ENCODE results near the gene PSMC3IP. TPM values are rescaled to one million over a fixed set of nuclear protein-coding genes. Genes with fewer than 3 reads are reported as not detected.

The PSMC3IP gene
- polyA plus RNA-seq, 1 donor (not counting 4 experiments of a cell fraction or from before 2014, with no cell fraction given): 7.7 TPM

DNA sequence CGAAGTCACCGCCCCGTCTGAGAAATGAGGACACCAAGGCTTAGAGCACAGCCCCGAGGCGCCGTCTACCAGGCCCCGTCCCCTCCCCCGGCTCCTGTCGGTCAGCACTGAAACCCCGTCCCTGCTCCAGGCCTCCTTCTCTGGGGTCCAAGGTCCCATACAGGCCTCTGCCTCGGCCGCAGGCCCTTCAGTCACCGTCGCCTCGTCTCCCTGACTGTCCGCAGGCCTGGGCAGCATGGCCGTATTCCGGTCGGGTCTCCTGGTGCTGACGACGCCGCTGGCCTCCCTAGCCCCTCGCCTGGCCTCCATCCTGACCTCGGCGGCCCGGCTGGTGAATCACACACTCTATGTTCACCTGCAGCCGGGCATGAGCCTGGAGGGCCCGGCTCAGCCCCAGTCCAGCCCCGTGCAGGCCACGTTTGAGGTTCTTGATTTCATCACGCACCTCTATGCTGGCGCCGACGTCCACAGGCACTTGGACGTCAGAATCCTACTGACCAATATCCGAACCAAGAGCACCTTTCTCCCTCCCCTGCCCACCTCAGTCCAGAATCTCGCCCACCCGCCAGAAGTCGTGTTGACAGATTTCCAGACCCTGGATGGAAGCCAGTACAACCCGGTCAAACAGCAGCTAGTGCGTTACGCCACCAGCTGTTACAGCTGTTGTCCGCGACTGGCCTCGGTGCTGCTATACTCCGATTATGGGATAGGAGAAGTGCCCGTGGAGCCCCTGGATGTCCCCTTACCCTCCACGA is 15.0 kb downstream of the PSMC3IP start:
- Histone ChIP-seq H3K36me3 (ENCODE audit: control insufficient read depth in 2 of 2, extremely low read depth in 1 of 2, insufficient read depth in 2 of 2, low read length in 2 of 2) (peaks cover 10 to 28% of the 10 kb centered on the region in 2 experiments), H3K9me3 (ENCODE audit: control insufficient read depth, low read depth, low read length) (no peaks in the 10 kb centered on the region), H3K27me3 (ENCODE audit: control insufficient read depth, extremely low read depth, insufficient read depth, low read length) (no peaks in the 10 kb centered on the region), H3K79me2 (ENCODE audit: control insufficient read depth, insufficient read depth, low read length) (peaks cover 28% of the 10 kb centered on the region), H2AFZ (ENCODE audit: control insufficient read depth, low read length) (no peak overlapping the region), H3K9me1 (ENCODE audit: control insufficient read depth, extremely low read depth, insufficient read depth, low read length) (no peaks in the 10 kb centered on the region), H3K4me1 (ENCODE audit: control insufficient read depth, extremely low read depth, insufficient read depth, low read length) (peaks cover 28% of the 10 kb centered on the region), H3K4me3 (ENCODE audit: control insufficient read depth in 2 of 3, extremely low read depth in 1 of 3, insufficient read depth in 2 of 3, low read depth in 1 of 3, low read length in 3 of 3) (peak overlapping the region; percentile 78 to 97 (median 96)), H3K9ac (ENCODE audit: control insufficient read depth, extremely low read depth, insufficient read depth, low read length) (peak overlapping the region; percentile 94), H3K4me2 (ENCODE audit: control insufficient read depth, extremely low read depth, insufficient read depth, low read depth, low read length) (peak overlapping the region; percentile 83), H3K27ac (ENCODE audit: control insufficient read depth, insufficient read depth, low read length) (peak overlapping the region; percentile 88), H4K20me1 (ENCODE audit: control insufficient read depth, extremely low read depth, insufficient read depth, low read length) (no peaks in the 10 kb centered on the region)
- DNase-seq (ENCODE audit: low read depth, low spot score) (no peak), FAIRE-seq (no peak)
- dilution Hi-C loops (cut with MboI; ENCODE audit: extremely low pct_ligation_motif_present, low sequenced_read_pairs): no loop called here
- no peak for TF ChIP-seq EZH2 (IDR thresholded peaks at IDR 0.05; ENCODE audit: low read length)
- TF ChIP-seq, protein P1, sequence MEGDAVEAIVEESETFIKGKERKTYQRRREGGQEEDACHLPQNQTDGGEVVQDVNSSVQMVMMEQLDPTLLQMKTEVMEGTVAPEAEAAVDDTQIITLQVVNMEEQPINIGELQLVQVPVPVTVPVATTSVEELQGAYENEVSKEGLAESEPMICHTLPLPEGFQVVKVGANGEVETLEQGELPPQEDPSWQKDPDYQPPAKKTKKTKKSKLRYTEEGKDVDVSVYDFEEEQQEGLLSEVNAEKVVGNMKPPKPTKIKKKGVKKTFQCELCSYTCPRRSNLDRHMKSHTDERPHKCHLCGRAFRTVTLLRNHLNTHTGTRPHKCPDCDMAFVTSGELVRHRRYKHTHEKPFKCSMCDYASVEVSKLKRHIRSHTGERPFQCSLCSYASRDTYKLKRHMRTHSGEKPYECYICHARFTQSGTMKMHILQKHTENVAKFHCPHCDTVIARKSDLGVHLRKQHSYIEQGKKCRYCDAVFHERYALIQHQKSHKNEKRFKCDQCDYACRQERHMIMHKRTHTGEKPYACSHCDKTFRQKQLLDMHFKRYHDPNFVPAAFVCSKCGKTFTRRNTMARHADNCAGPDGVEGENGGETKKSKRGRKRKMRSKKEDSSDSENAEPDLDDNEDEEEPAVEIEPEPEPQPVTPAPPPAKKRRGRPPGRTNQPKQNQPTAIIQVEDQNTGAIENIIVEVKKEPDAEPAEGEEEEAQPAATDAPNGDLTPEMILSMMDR (optimal IDR thresholded peaks at IDR 0.05 in 1 of 3, IDR thresholded peaks at IDR 0.05 in 1 of 3, conservative IDR thresholded peaks at IDR 0.05 in 1 of 3; ENCODE audit: extremely low read depth in 1 of 3, insufficient read depth in 2 of 3, low read length in 3 of 3): peak in 1 of 3 experiments; percentile 10

DNA sequence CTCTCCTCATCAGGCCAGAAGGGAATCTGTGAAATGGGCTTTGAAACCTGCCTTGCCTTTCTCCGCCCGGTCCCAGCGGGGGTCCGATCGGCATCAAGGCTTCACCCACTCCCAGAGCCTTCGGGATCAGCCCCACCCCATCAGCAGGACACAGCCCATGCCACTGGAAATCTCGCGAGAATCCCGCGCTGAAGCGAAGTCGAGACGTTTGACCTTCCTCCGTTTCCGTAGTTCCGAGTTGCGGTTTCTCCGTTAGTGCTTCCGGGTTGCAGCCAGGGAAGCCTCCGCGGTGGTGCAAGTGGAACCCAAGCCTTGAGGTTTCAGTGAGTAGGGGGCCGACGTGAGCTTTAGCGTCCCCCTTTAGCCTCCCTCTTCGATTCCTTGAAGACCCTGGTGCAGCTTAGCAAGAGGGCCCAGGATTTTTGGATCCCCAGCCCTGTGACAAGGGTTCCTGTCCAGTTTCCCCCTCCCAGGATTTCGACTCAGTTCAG is 15.6 kb downstream of the PSMC3IP start, which contains the start of gene COASY:
Gene COASY, plus strand, starts transcription at position 252 of the 491 bp plus-strand sequence. CDS start 475 bp downstream, outside the sequence.
- H2AFZ ChIP-seq (ENCODE audit: control insufficient read depth, low read length): peak within 1 kb of the TSS; percentile 73

More for the DNA sequence above, 15.6 kb downstream of the PSMC3IP start, which contains the start of gene COASY:
- peak within 1 kb of the TSS; percentile 88 for H3K27ac ChIP-seq (ENCODE audit: control insufficient read depth, insufficient read depth, low read length)
- no peaks in the 10 kb centered on the region for H3K9me3 ChIP-seq (ENCODE audit: control insufficient read depth, low read depth, low read length)
- H3K4me2 ChIP-seq (ENCODE audit: control insufficient read depth, extremely low read depth, insufficient read depth, low read depth, low read length): peak within 1 kb of the TSS; percentile 83
- no peaks in the 10 kb centered on the region for H3K27me3 ChIP-seq (ENCODE audit: control insufficient read depth, extremely low read depth, insufficient read depth, low read length)
- peaks cover 22% of the 10 kb centered on the region for H3K79me2 ChIP-seq (ENCODE audit: control insufficient read depth, insufficient read depth, low read length)
- peak within 1 kb of the TSS; percentile 78 to 97 (median 96) for H3K4me3 ChIP-seq (ENCODE audit: control insufficient read depth in 2 of 3, extremely low read depth in 1 of 3, insufficient read depth in 2 of 3, low read depth in 1 of 3, low read length in 3 of 3)
- dilution Hi-C loops (cut with MboI; ENCODE audit: extremely low pct_ligation_motif_present, low sequenced_read_pairs): no loop called here
- TF ChIP-seq, protein P1 (optimal IDR thresholded peaks at IDR 0.05 in 1 of 3, IDR thresholded peaks at IDR 0.05 in 1 of 3, conservative IDR thresholded peaks at IDR 0.05 in 1 of 3; ENCODE audit: extremely low read depth in 1 of 3, insufficient read depth in 2 of 3, low read length in 3 of 3): no peak
- TF ChIP-seq EZH2 (IDR thresholded peaks at IDR 0.05; ENCODE audit: low read length): no peak
- DNase-seq (ENCODE audit: low read depth, low spot score) (peak; percentile 82), FAIRE-seq (peak; percentile 79)
- peaks cover 27% of the 10 kb centered on the region for H3K4me1 ChIP-seq (ENCODE audit: control insufficient read depth, extremely low read depth, insufficient read depth, low read length)
- H4K20me1 ChIP-seq (ENCODE audit: control insufficient read depth, extremely low read depth, insufficient read depth, low read length): no peaks in the 10 kb centered on the region
- peak within 1 kb of the TSS; percentile 94 for H3K9ac ChIP-seq (ENCODE audit: control insufficient read depth, extremely low read depth, insufficient read depth, low read length)
- H3K36me3 ChIP-seq (ENCODE audit: control insufficient read depth in 2 of 2, extremely low read depth in 1 of 2, insufficient read depth in 2 of 2, low read length in 2 of 2): peaks cover 10 to 28% of the 10 kb centered on the region in 2 experiments
- no peaks in the 10 kb centered on the region for H3K9me1 ChIP-seq (ENCODE audit: control insufficient read depth, extremely low read depth, insufficient read depth, low read length)
